NCI-H187 (cell line): ENCODE measurements around the gene ARMC8.

Experiments used
- DNase-seq, 2 experiments: peaks; one replicate each; lab custom pipeline; 2025; lab: John Stamatoyannopoulos, UW

Gene ARMC8

GRCh38 chr3:138249636-138250035, 62.5 kb downstream of the ARMC8 start:
- DNase-seq = no peak

GRCh38 chr3:138253609-138254008, 66.5 kb downstream of the ARMC8 start:
- no peak for DNase-seq

DNA sequence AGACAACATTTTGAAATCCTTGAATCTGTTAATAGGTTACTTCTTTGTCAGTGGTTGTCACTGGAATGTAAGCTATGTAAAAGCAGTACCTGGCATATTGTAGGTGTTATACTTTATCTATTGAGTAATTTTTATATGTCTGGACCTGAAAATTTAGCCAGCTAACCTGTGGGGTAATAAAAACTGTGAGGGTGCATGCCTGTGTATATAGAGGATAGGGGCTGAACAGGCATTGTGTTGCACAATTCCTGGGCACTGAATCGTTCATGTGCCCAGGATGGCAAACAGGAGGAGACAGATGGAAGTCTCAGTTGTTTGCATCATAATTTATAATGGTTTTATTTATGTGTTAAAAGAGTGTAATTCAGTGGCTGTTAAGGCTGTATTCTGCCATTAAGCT, 67.1 kb downstream of the ARMC8 start:
- DNase-seq = no peak

- no peak for DNase-seq
These were observed 68.9 kb downstream of the ARMC8 start for GRCh38 chr3:138256022-138256421.

DNA sequence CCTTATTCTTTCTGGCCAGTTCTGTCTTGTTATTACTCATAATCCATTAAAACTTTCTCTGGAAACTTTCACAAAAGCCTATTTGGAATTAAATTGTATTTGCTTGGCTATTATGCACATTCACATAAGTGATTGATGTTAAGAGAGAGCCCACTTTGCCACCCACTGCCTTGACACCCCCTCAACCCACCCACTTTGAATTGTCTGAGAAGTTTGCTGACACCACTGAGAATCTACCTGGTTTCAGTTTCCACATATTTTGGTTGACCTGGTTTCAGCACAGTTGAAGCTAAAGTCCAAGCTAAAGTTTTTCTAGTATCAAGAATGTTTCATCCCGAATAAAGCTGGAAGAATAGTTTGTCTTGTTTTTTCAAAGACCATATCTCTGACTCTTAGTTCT, 70.9 kb downstream of the ARMC8 start:
- no peak for DNase-seq

DNA sequence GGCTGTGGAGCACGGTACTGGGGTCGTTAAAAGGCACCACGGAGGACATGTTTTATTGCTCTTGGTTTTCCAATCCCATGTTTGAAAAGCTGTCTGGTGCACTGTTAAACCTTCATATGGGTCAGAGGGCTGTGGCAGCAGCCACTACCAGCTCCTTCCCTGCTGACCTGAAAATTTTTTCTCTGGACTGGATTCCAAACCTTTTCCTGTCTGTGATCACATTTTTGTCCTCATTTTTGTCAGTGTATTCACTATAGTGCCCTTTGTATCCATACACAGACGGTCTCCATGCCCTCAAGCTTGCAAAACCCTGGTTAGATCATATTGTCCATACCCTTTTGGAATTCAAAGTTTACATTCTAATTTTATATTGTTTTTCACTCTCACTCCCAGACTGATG, 72.0 kb downstream of the ARMC8 start:
- DNase-seq = no peak

GRCh38 chr3:138260611-138261010, 73.5 kb downstream of the ARMC8 start:
- DNase-seq = no peak

DNA sequence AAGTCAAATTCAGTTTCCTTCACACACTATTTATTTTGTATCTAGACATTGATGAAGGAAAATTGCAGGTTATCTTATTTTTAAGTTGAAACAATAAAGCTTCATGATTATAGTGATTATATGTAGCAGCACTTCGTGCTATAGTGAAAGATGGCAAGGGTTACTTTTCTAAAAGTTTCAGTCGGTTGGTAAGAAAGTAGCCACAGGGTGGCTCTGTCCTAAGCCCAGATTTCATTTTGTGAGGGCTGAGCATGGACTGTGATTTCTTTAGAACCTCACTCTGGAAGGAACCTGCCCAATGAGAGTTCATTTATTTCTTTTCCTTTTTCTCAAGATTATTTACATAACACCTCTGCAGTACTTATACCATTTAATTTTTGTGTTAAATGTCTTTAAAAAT, 76.0 kb downstream of the ARMC8 start:
- no peak for DNase-seq

- DNase-seq = no peak
These were observed 78.6 kb downstream of the ARMC8 start for GRCh38 chr3:138265745-138266144.

- no peak for DNase-seq
These were observed 80.0 kb downstream of the ARMC8 start for GRCh38 chr3:138267083-138267482.

GRCh38 chr3:138270245-138270644, 83.1 kb downstream of the ARMC8 start:
- no peak for DNase-seq

GRCh38 chr3:138271189-138271794, 84.2 kb downstream of the ARMC8 start:
- DNase-seq = no peak

GRCh38 chr3:138281561-138281960, 94.5 kb downstream of the ARMC8 start:
- no peak for DNase-seq

GRCh38 chr3:138282836-138283235, 95.7 kb downstream of the ARMC8 start:
- no peak for DNase-seq

DNA sequence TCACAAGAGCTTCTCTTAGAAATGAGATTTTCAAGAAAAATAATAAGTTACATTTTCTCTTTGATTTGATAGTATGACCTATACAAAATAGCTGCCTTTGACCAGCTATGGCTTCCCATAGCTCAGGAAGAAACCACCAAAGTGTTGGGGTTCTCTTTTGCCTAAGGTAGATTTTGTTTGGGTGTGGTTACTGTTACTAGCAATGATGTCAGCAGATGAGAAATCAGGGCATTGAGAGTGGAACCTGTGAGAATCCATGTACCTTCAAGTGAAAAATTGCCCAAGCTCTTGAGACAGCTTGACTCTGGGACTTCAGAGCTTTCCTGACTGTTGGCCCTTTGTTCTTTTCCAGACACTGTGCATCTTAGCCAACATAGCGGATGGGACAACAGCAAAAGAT, 97.0 kb downstream of the ARMC8 start:
- DNase-seq = no peak

DNA sequence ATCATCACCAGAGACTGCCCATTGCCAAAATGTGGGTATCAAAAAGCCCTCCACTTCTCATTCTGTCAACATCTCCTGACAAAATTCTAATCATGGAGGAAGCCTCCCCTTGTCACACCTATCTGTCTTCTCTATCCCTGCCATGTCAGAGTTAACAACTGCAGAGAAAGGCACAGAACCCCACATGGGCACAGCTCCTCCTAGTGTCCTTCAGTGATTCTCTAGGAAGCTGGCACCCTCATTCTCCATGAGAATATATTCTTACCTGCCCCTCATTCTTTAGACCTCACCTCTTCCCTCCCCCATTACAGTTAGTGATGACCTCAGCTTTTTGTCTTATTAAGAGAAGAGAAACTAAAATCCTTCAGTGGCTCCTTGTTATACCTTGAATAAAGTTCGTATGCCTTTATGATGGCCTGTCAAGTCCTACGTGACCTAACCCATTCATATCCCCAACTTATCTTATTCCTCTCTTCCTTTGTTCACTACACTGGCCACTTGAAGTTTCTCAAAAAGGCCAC, 97.9 kb downstream of the ARMC8 start:
- no peak for DNase-seq

DNA sequence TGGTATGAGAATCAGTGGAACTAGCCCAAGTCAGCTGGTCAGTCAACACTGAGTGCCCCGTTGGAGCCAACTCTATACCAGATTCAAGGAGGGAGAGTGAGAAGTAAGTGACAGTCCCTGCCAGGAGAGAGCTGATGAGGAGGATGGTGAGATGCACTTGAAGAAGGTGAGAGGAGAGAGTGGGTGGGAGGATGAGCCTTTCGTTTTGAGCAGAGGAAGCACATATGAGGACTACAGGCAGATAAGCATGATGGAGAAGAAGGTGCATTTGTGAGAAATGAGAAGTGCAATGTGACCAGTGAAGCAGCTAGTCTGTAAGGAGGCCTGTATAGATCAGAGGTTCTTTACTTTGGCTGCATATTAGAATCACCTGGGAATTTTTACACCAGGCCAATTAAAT, 102.2 kb downstream of the ARMC8 start:
- no peak for DNase-seq

- no peak for DNase-seq
These were observed 102.6 kb downstream of the ARMC8 start for GRCh38 chr3:138289701-138290100.

DNA sequence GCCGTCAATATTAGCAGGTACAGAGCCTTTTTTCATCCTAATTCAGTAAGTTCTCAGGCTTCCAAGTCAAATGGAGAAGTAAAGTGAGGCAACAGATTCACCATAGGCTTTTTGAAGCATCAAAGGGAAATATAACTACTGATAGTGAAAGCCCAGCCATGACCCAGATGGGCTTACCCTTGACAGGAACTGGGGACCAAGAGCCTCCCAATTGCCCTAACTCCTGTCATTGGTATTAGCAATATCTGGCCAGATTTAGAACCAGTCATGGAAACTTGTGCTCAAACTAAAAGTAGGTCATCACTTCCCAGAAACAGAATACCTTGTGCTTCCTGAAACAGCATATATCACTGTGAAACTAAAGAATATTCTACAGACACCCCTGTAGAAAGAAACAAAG, 109.5 kb downstream of the ARMC8 start:
- no peak for DNase-seq

DNA sequence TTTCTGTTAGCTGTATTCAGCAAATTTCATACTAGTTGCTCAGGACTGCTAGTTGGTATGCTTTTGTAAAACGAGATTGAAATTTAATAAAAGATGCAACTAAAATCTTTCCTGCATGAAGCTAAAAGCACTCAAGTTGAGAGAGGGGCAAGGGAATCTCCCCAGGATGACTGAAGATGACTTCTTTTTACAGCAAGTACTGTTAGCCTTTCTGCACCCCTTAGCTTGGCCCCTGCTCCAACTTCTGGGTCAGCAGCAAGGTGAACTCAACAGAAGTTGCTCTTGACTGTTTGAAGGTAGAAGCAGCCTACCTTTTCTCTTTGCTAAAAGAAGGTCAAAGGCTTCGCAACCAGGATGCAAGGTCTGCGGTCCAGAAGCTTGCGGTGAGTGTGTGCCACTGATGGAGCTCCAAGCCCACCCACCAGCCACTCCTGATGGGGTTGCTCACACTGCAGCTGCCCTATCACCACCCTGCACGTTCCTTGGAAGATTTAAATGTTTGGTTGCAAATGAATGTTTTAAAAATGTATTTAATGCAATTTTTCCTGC, 110.0 kb downstream of the ARMC8 start:
- DNase-seq = no peak

- DNase-seq = no peak
These were observed 110.8 kb downstream of the ARMC8 start for GRCh38 chr3:138297876-138298275.

GRCh38 chr3:138300647-138301046, 113.5 kb downstream of the ARMC8 start:
- no peak for DNase-seq

- DNase-seq = no peak
These were observed 116.4 kb downstream of the ARMC8 start for GRCh38 chr3:138303474-138303873.

- DNase-seq = no peak
These were observed 120.8 kb downstream of the ARMC8 start for GRCh38 chr3:138307899-138308298.
